ENCODE measurements around the gene LRRC30. TPM values are rescaled to one million over a fixed set of nuclear protein-coding genes. Genes with fewer than 3 reads are reported as not detected.

Gene LRRC30
- total RNA-seq, 1 donor, result not detected

- TF ChIP-seq, protein P1, sequence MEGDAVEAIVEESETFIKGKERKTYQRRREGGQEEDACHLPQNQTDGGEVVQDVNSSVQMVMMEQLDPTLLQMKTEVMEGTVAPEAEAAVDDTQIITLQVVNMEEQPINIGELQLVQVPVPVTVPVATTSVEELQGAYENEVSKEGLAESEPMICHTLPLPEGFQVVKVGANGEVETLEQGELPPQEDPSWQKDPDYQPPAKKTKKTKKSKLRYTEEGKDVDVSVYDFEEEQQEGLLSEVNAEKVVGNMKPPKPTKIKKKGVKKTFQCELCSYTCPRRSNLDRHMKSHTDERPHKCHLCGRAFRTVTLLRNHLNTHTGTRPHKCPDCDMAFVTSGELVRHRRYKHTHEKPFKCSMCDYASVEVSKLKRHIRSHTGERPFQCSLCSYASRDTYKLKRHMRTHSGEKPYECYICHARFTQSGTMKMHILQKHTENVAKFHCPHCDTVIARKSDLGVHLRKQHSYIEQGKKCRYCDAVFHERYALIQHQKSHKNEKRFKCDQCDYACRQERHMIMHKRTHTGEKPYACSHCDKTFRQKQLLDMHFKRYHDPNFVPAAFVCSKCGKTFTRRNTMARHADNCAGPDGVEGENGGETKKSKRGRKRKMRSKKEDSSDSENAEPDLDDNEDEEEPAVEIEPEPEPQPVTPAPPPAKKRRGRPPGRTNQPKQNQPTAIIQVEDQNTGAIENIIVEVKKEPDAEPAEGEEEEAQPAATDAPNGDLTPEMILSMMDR (IDR thresholded peaks at IDR 0.05; ENCODE audit: insufficient read depth, low read length), result no peak
- DNase-seq (ENCODE audit: low read depth), result no peak
- no peak overlapping the region for H3K4me3 ChIP-seq (ENCODE audit: low read depth, low read length)
Measured at GRCh38 chr18:7207366-7207915, 23.4 kb upstream of the LRRC30 start.

DNA sequence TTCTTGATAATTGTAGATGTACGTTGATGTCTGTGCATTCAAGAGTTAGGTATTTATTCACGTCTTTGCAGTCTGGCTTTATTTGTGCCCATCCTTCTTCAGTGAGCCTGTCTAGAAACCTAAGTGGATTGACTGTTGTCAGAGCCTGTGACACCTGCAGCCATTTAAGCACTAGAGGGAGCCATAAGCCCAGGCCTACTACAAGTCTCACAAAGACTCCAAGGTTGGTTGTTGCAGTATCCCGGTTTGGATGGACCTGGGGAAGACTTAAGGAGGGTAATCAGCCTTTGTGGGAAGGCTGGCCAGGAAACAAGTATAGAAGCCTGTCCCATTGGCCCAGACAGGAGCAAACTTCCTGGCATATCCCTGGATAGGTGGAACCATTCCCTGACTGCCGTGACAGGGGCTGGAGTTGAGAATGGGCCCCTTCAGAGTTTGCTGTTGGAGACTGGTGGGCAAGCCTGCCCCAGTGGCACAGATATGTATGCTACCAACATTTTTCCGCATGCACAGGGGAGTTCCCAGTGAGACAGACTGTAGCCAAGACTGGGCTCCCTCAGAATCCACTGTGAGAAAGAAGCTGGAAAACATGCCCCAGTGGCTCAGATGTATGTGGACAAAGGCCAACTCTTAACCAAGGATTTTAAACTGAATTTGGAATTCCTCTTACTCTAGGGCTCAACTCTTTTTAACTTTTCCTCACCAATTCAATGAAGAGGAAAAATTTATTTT lies 9.3 kb upstream of the LRRC30 start:
- TF ChIP-seq, protein P1 (IDR thresholded peaks at IDR 0.05; ENCODE audit: insufficient read depth, low read length), result peak; percentile 76
- H3K4me3 ChIP-seq (ENCODE audit: low read depth, low read length), result no peak overlapping the region
- DNase-seq (ENCODE audit: low read depth), result peak; percentile 70

GRCh38 chr18:7224198-7224597 lies 6.7 kb upstream of the LRRC30 start:
- TF ChIP-seq, protein P1 (IDR thresholded peaks at IDR 0.05; ENCODE audit: insufficient read depth, low read length), result no peak
- DNase-seq (ENCODE audit: low read depth), result no peak
- no peak overlapping the region for H3K4me3 ChIP-seq (ENCODE audit: low read depth, low read length)

DNA sequence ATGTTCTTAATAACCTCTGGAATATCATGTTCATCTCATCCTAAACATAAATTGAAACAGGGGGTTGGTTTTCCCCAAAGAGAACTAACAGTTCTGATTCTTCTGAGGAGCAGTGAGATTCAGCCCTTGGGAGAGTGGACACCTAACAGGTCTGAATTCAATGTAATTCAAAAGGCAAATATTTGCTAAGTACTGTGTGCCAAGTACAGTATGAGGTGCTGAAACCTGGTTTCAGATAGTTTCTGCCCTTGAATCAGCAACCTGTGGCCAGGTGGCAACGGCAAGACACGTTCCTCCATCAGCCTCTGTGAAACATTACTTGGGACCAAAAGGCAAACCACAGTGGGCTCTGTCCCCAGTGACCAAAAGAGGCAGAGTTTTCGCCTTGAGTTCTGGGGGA lies 1.3 kb downstream of the LRRC30 start:
- TF ChIP-seq, protein P1 (IDR thresholded peaks at IDR 0.05; ENCODE audit: insufficient read depth, low read length), result no peak
- no peak overlapping the region for H3K4me3 ChIP-seq (ENCODE audit: low read depth, low read length)
- DNase-seq (ENCODE audit: low read depth), result no peak

GRCh38 chr18:7233134-7233810 lies 2.4 kb downstream of the LRRC30 start:
- H3K4me3 ChIP-seq (ENCODE audit: low read depth, low read length), result no peak overlapping the region
- TF ChIP-seq, protein P1 (IDR thresholded peaks at IDR 0.05; ENCODE audit: insufficient read depth, low read length), result no peak
- no peak for DNase-seq (ENCODE audit: low read depth)

DNA sequence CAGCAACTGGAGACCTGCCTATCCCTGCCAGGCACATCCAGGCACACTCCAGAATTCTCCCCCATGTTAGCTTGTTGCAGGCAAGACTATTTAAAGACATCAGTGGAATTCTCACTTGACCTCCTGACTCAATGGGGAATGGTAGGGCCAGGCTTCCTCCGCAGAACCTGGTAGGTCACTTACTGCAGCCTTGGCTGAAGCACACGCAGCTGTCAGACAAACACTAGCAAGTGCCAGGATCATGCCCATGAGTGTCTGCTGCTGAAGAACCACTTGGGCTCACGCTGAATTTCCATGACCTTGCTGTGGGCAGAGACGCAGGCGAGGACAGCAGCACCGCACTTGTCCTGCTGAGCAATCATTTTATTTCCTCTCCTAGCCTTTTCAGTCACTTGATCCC lies 3.2 kb downstream of the LRRC30 start:
- no peak overlapping the region for H3K4me3 ChIP-seq (ENCODE audit: low read depth, low read length)
- TF ChIP-seq, protein P1 (IDR thresholded peaks at IDR 0.05; ENCODE audit: insufficient read depth, low read length), result no peak
- DNase-seq (ENCODE audit: low read depth), result no peak
